Neuron (in vitro differentiated cells): ENCODE measurements around the gene RSL1D1.
A peak's percentile ranks its signal among the peaks of the same experiment; 100 is the strongest.

Experiments used
- H2AFZ ChIP-seq: one replicate; pipeline ENCODE4 v1.6.1; 2013; ENCODE audit warnings: low read depth, mild to moderate bottlenecking, inconsistent platforms, low read length, moderate library complexity
- H3K27me3 ChIP-seq: one replicate; pipeline ENCODE4 v1.6.1; 2013; ENCODE audit warnings: low read length; ENCODE audit not compliant: insufficient read depth
- H3K36me3 ChIP-seq: one replicate; pipeline ENCODE4 v1.6.1; 2013; ENCODE audit warnings: low read length; ENCODE audit not compliant: insufficient read depth
- H3K4me1 ChIP-seq: one replicate; pipeline ENCODE4 v1.6.1; 2013; ENCODE audit warnings: low read length; ENCODE audit not compliant: insufficient read depth
- H3K4me3 ChIP-seq: 2 replicates; pipeline ENCODE4 v1.5.1; 2013; ENCODE audit warnings: mild to moderate bottlenecking, low read length, moderate library complexity
- H3K9me3 ChIP-seq: one replicate; pipeline ENCODE4 v1.6.1; 2013; ENCODE audit warnings: low read length

RSL1D1 gene

DNA sequence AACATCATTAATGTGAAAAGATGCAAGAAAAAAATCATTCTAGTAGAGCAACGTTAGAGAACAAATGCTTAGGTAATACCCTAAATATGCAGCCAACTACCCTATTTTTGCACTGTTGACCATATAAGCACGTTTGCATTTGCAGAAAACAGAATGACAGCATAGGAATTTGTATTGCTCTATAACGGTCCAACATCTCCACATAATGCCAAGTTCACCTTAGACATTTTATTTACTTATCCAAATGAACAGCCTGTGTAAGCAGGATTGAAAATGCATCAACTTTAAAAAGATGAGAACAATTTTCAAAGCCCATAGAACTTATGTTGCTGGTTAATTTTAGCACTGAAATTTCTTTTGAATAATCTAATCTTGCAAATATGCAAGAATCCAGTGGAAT, 19.1 kb upstream of the RSL1D1 start:
- H3K4me3 ChIP-seq, result no peak overlapping the region
- H3K9me3 ChIP-seq, result no peaks in the 10 kb centered on the region
- H3K36me3 ChIP-seq, result peaks cover 46% of the 10 kb centered on the region
- H3K27me3 ChIP-seq, result no peaks in the 10 kb centered on the region
- no peak overlapping the region for H2AFZ ChIP-seq
- no peaks in the 10 kb centered on the region for H3K4me1 ChIP-seq

DNA sequence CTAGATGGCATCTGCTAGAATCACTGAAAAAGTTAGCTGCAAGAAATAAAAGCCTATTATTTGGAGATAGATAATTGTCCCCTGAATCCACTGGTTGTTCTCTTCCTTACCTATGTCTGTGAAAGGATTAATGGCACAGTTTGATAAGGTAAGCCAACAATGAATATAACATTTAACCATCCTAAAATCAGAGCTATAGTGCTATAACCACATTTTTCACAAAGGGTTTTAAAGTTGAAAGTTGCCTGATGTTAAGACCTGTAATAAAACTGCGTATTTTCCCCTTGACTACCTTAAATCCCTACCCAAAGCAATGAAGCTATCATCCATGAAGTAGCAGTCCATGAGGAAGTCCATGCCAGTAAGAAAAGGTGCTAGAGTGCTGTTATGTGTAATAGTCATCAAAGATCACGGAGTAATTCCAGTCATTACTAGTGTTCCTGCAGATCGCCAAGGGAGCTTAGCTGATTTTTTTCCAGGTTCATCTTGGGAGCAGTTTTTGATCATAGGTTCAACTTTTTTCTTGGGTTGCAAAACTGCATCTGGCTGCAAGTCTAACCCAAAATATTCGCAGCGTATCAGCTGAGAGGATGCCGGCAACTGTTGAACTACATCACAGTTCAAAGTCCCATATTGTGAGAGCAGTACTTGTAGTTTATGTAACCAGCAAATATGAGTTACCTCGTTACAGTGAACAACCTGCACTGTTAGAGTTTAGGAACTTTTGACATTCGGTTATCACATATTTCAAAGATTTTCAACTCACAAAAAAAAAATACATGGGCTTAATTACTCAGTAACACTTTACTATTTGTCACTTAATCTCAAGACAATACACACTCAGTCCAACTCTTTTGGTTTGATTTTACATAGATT, 18.2 kb upstream of the RSL1D1 start:
- no peaks in the 10 kb centered on the region for H3K27me3 ChIP-seq
- no peaks in the 10 kb centered on the region for H3K4me1 ChIP-seq
- H3K4me3 ChIP-seq, result no peak overlapping the region
- H2AFZ ChIP-seq, result no peak overlapping the region
- peaks cover 42% of the 10 kb centered on the region for H3K36me3 ChIP-seq
- no peaks in the 10 kb centered on the region for H3K9me3 ChIP-seq

- Histone ChIP-seq H3K4me3 (no peak overlapping the region), H3K27me3 (no peaks in the 10 kb centered on the region), H3K36me3 (peaks cover 38% of the 10 kb centered on the region), H3K9me3 (no peaks in the 10 kb centered on the region), H3K4me1 (no peaks in the 10 kb centered on the region), H2AFZ (no peak overlapping the region)
These were observed 17.2 kb upstream of the RSL1D1 start for GRCh38 chr16:11868412-11868980.

GRCh38 chr16:11862489-11862888, 11.1 kb upstream of the RSL1D1 start:
- no peaks in the 10 kb centered on the region for H3K4me1 ChIP-seq
- no peak overlapping the region for H2AFZ ChIP-seq
- no peaks in the 10 kb centered on the region for H3K27me3 ChIP-seq
- H3K4me3 ChIP-seq, result no peak overlapping the region
- H3K36me3 ChIP-seq, result no peaks in the 10 kb centered on the region
- H3K9me3 ChIP-seq, result no peaks in the 10 kb centered on the region

GRCh38 chr16:11857161-11857560, 5.8 kb upstream of the RSL1D1 start:
- peaks cover 7% of the 10 kb centered on the region for H3K36me3 ChIP-seq
- no peak overlapping the region for H3K4me3 ChIP-seq
- no peaks in the 10 kb centered on the region for H3K27me3 ChIP-seq
- H3K9me3 ChIP-seq, result no peaks in the 10 kb centered on the region
- no peak overlapping the region for H2AFZ ChIP-seq
- H3K4me1 ChIP-seq, result peaks cover 6% of the 10 kb centered on the region

- Histone ChIP-seq H3K4me3 (peak overlapping the region; percentile 95), H2AFZ (peak overlapping the region; percentile 78)
These were observed 909 bp upstream of the RSL1D1 start for GRCh38 chr16:11852092-11852809.

DNA sequence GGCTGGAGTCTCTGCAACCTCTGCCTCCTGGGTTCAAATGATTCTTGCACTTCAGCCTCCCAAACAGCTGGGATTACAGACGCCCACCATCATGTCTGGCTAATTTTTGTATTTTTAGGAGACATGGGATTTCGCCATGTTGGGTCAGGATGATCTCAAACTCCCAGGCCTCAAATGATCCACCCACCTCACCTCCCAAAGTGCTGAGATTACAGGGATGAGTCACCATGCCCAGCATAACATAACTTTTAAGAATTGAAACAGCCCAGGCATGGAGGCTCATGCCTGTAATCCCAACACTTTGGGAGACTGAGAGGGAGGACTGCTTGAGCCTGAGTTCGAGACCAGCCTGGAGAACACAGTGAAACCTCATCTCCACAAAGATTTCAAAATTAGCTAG, 2.5 kb downstream of the RSL1D1 start:
- no peak overlapping the region for H3K4me3 ChIP-seq
- H3K36me3 ChIP-seq, result peaks cover 58% of the 10 kb centered on the region
- H3K4me1 ChIP-seq, result peaks cover 17% of the 10 kb centered on the region
- H2AFZ ChIP-seq, result no peak overlapping the region
- H3K9me3 ChIP-seq, result no peaks in the 10 kb centered on the region
- H3K27me3 ChIP-seq, result no peaks in the 10 kb centered on the region

More at GRCh38 chr16:11852092-11852809, 909 bp upstream of the RSL1D1 start:
- H3K27me3 ChIP-seq, result no peaks in the 10 kb centered on the region
- H3K36me3 ChIP-seq, result peaks cover 33% of the 10 kb centered on the region
- H3K9me3 ChIP-seq, result no peaks in the 10 kb centered on the region
- peaks cover 17% of the 10 kb centered on the region for H3K4me1 ChIP-seq

- no peak overlapping the region for H3K4me3 ChIP-seq
- H3K9me3 ChIP-seq, result no peaks in the 10 kb centered on the region
- no peak overlapping the region for H2AFZ ChIP-seq
- peaks cover 90% of the 10 kb centered on the region for H3K36me3 ChIP-seq
- H3K27me3 ChIP-seq, result no peaks in the 10 kb centered on the region
- no peaks in the 10 kb centered on the region for H3K4me1 ChIP-seq
These were observed 6.8 kb downstream of the RSL1D1 start for GRCh38 chr16:11844499-11844898.

- H3K9me3 ChIP-seq, result no peaks in the 10 kb centered on the region
- peaks cover 89% of the 10 kb centered on the region for H3K36me3 ChIP-seq
- no peaks in the 10 kb centered on the region for H3K27me3 ChIP-seq
- no peak overlapping the region for H2AFZ ChIP-seq
- H3K4me3 ChIP-seq, result no peak overlapping the region
- H3K4me1 ChIP-seq, result no peaks in the 10 kb centered on the region
These were observed 7.5 kb downstream of the RSL1D1 start for GRCh38 chr16:11843861-11844260.

DNA sequence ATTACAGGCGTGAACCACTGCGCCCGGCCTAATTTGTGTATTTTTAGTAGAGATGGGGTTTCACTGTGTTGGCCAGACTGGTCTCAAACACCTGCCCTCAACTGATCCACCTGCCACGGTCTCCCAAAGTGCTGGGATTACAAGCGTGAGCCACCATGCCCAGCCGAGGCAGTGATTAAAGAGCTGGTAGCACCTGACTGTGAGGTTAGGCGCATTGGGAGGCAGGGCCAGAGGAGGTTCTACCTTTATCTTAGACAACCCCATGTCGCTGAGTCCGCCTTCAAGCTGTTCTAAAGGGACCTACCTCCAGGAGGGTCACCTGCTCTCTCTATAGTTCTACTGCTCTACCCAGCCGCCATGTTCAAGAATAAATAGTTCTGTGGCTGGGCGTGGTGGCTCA, 8.1 kb downstream of the RSL1D1 start:
- H3K36me3 ChIP-seq, result peaks cover 87% of the 10 kb centered on the region

GRCh38 chr16:11841026-11841425, 10.3 kb downstream of the RSL1D1 start:
- Histone ChIP-seq H3K4me3 (no peak overlapping the region), H2AFZ (no peak overlapping the region), H3K9me3 (no peaks in the 10 kb centered on the region), H3K27me3 (no peaks in the 10 kb centered on the region), H3K36me3 (peaks cover 87% of the 10 kb centered on the region), H3K4me1 (no peaks in the 10 kb centered on the region)

More for the DNA sequence above, 8.1 kb downstream of the RSL1D1 start:
- Histone ChIP-seq H3K27me3 (no peaks in the 10 kb centered on the region), H3K4me1 (no peaks in the 10 kb centered on the region), H2AFZ (no peak overlapping the region), H3K9me3 (no peaks in the 10 kb centered on the region), H3K4me3 (no peak overlapping the region)

DNA sequence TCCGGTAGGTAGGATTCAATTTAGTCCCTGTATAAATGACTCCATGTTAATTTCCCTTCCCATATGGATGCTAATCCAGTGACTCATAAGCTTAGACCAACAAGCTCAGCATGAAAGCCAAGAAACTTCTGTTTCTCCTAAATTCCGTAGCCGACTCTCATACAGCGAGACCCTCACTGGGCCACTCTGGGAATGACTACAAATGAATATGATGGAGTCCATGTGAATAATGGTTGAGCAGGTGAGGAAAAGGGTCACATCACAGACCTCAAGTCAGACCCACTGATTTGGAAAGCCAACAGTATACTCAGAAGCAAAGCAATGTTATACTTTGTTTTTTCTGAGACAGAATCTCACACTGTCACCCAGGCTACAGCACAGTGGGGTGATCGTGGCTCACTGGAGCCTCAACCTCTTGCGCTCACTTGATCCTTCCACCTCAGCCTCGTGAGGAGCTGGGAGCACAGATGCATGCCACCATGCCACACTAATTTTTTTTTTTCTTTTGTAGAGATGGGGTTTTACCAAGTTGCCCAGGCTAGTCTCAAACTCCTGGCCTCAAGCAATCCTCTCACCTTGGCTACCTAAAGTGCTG, 14.6 kb downstream of the RSL1D1 start:
- no peaks in the 10 kb centered on the region for H3K27me3 ChIP-seq
- H2AFZ ChIP-seq, result no peak overlapping the region
- no peaks in the 10 kb centered on the region for H3K9me3 ChIP-seq
- no peak overlapping the region for H3K4me3 ChIP-seq
- no peaks in the 10 kb centered on the region for H3K4me1 ChIP-seq
- H3K36me3 ChIP-seq, result peaks cover 52% of the 10 kb centered on the region
